Measurements from ENCODE around the gene NMT1.
A peak's percentile ranks its signal among the peaks of the same experiment; 100 is the strongest.

The NMT1 gene

GRCh38 chr17:45060797-45061605 is at the start of gene NMT1:
Gene NMT1, plus strand, starts transcription at chr17:45061317. Its CDS starts 13 bp downstream, at chr17:45061330.
- peak; percentile 96 for DNase-seq

DNA sequence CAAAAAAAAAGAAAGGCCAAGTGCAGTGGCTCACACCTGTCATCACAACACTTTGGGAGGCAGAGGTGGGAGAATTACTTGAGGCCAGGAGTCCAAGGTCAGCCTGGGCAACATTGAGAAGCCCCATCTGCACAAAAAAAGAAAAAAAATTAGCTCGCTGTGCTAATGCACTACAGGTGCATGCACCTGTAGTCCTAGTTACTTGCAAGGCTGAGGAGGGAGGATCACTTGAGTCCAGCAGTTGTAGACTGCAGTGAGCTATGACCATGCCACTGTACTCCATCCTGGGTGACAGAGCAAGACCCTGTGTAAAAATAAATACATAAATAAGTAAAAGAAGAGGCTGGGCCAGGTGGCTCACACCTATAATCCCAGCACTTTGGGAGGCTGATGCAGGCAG is 49.4 kb upstream of the NMT1 start:
- DNase-seq = no peak

- no peak for DNase-seq
Observed at GRCh38 chr17:45013021-45013997, 47.8 kb upstream of the NMT1 start.

DNA sequence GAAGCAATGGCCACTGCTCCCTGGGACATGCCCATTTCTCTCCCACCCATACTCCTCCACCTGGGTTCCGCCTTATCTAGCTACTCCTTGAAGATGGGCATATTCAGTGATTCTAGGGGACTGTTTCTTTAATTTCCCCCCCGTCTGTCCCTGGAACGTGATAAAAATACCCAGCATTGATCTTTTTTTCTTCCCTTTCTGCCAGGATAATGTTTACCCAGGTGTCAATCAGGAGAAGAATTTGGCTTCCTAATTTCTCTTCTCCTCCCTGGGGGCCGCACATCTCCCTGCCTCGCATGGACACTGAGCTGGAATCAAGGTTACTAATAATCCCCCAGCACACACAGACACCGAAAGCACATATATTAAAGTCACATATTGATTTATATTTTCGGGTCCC is 44.9 kb upstream of the NMT1 start:
- DNase-seq = no peak

DNA sequence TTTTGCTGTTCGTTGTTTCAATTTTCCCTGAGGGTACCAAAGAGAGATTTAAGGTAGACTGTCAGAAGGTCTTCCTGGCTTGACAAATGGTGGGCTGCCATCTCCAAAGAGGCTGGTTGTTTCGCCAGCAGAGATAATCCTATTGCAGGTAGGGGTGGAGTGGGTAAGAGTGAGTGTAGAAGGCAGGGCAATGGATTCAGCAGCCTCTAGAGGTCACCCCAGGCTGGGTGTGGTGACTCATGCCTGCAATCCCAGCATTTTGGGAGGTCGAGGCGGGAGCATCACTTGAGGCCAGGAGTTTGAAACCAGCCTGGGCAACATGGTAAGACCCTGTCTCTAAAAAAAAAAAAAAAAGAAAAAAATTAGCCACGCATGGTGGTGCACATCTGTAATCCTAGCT is 44.3 kb upstream of the NMT1 start:
- DNase-seq = no peak

GRCh38 chr17:45018514-45018847 is 42.6 kb upstream of the NMT1 start:
- DNase-seq = no peak

DNA sequence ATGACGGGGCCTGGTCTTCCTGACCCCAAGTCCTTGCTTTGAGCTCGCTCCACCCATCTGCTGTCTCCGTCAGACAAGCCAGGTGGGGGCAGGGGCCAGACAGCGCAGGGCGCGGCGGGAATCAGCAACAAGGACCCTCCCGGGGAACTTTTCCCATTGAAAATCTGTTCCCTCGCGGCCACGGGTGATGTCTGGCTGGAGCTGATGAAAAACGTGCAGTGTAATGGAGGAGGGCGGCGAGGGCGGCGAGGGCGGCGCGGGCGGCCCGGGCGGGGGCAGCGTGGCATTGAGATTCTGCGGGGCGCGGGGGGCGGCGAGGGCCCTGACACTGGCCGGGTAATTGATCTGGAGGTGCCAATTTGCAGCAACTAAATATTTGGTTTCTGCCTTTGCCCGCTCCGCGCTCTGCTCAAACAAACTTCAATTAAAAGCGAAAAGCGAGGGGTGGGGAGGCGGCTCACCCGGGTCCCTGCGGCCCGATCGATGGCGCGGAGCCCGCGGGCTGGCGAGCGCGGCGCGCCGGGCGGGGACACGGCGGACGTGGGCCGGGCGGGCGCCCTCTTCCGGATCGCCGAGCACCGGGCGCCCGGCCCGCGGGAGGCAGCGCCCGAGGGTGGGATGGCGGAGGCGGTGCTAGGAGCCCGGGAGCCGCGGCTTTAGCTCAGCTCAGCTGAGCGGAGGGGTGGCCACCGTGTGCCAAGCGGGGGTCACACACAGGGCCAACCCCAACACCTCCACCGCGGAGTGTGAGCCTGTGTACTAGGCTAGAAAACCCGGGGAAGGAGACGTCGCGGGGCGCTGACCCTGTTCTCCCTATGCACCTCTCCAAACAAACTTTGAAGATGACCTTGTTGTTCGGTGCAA is 42.0 kb upstream of the NMT1 start:
- DNase-seq = no peak

- DNase-seq = no peak
Observed at GRCh38 chr17:45020354-45021138, 40.6 kb upstream of the NMT1 start.

DNA sequence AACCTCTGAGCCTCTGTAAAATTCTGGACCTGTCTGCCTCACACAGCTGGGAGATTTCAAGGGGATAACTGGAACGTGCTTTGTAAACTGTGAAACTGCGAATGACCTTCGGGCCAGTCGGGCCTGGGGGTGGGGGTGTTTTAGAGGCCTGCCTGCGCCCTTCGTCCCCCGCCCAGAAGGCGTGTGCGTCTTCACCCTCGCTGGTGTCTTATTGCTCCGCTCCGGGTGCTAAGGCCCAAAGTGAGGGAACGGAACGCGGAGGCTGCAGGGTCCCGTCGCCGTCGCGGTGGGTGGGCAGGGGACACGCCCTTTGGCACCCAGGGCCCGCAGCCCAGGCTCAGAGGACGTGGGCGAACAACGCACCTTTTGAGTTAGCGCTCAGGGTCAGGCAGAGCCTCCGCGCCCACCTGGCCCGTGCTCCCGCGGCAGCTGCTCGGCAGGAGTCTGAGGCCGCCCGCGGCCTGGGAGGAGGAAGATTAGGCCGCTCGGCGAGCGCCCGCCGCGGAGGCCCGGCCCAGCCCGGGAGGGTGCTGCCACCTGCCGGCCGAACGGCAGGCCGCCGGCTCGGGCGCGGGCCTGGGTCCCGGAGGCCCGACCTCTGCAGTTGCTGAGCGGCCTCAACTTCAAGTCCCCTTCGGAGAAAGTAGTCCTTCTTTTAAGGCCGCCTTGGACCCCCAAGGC is 39.4 kb upstream of the NMT1 start:
- DNase-seq = no peak

DNA sequence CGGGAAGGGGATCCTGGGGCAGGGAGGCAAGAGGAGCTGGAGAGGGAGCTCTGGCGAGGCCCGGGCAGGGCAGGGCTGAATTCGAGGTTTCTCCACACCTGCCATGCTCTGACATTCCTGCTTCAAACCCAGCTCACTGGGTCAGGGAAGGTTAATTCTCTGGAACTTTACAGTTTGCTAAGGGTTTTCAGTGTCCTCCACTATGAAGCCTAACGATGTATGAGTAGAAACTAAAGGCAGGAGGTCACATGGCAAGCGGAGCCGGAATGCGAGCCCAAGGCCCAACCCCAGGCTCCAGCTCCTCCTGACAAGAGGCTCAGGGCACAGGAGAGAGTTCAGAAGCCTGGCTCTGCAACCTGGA is 38.8 kb upstream of the NMT1 start:
- DNase-seq = no peak

GRCh38 chr17:45022655-45023339 is 38.3 kb upstream of the NMT1 start:
- DNase-seq = no peak

DNA sequence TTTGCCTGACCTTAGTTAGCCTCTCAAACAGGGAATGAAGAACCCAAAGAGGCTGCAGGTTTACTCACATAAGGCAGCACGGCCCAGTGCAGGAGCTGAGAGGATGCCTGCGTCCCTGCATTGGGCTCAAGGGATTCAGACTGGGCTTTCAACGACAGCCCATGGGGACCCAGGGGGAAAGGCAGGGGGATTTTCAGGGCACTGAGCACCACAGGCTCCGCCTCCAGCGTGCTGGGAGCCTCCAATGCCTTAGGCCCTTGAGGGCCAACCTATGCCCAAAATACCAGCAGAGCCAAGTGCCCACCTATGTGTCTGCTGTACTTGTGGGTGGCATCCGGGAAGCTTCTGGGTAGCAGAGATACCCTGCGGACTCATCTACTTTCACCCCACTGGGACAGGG is 32.0 kb upstream of the NMT1 start:
- DNase-seq = no peak

GRCh38 chr17:45029758-45030423 is 31.2 kb upstream of the NMT1 start:
- DNase-seq = no peak

DNA sequence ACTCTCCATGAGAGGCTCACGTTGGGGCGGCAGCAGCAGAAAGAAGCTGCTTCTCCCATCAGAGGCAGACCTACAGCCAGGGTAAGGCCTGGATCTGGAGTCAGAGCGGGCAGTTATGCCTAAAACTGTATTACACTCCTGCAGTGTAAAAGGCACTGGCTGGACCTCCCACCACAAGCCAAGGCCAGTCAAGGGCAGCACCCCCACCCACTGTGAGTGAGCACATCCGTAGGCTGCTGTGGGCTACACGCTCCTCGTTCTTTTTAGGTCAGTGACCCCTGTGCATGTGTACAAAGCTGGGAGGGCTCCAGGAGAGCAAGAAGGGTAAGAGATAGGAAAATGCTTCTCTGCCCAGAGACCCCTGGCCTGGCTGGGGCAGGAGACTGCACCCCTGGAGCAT is 30.4 kb upstream of the NMT1 start:
- DNase-seq = no peak

DNA sequence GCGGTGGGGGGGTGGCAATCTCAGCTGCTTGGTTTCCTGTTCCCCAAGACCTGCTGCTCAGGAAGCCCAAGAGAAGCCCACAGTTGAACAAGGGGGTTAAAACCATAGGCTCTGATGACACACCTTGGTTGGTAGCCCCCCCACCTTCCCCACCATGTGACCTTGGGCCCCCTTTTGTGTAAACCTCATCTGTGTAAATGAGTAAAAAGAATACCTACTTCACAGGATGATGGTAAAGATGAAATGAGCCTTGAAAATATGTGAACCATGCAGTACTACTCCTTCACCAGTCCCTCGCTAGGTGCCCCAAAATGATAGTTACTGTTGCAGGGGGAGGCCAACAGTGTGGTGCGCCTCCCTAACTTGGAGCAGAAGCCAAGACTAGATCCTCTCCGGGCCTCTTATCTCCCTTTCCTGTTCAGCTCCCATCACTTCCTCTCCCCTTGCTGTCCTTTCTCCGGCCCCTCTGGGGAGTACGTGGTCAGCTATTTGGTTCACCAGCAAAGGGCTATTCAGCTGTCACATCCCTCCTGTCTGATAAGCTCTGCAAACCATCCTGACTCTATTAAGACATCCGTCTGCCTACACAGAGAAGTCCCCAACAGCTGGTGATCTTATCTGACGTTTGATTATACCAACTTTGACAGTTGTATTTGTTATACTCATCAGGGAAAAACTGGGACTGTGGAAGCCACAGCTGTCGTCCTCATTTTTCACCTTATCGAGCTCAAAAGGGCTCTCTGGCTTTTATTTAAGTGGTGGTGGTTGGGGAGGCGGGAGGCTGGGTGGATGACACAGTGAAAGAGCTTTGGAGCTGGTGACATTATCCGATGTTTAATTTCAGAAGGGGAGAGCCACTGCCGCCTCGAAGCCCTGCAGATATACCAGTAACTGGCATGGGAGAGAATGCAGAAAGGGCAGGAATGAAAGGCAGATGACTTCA is 29.6 kb upstream of the NMT1 start:
- no peak for DNase-seq

DNA sequence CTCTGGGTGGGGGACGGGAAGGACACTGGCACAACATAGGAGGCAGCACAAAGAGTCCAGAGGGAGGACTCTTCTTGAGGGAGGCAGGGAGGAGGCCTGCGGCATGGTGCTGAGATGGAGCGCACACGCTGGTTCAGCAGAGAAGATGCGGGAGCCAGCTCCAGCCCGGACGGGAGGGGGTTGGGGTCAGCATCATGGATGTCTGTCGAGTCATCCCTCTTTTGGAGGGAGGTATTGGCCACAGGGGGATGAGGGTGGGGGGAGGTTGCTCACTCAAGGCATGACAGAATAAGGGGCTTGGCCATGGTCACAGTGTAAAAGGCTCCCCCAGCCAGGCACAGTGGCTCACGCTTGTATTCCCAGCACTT is 29.0 kb upstream of the NMT1 start:
- DNase-seq = no peak

DNA sequence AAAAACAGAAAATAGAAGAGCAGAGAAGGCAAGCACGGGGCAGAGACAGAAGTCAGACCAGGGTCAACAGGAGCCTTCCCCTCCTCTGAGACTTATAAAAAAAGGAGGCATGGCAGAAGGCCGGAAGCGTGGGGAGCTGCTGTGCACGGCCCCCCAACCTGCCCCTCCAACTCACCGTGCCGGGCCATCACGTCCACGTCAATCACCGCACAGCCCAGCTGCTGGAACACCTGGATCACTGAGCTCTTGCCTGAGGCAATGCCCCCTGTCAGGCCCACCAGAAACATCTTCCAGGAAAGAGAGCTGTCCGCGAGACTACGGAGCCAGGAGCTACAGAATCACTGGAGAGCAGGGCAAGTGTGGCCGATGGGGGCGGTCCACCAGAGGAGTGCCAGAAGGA is 26.5 kb upstream of the NMT1 start:
- no peak for DNase-seq

- no peak for DNase-seq
Observed at GRCh38 chr17:45035848-45036247, 25.3 kb upstream of the NMT1 start.

DNA sequence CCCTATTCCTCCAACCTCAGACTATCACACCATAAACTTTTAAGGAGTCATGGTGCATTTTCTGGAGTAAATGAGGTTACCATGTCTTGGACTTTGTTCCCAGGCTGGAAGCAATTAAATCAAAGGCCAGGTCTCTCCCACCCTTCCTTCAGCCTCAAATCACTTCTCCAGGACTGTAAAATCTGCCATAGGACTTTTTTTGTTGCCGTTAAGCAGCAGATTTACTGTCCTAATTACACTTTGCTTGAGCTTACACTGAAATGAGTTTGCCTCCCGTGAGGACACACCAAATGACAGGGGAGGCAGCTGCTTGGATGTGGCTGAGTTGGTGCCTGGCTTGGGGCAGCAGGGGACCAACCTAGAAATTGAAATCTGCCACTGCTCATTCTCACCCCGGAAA is 24.4 kb upstream of the NMT1 start:
- no peak for DNase-seq
